Skeletal muscle cell (primary cell): ENCODE results near the gene LIN9.
A peak's percentile ranks its signal among the peaks of the same experiment; 100 is the strongest.
"Not testable (repeated sequence)": the region's sequence is repeated elsewhere in the genome, so short reads cannot be mapped to it uniquely, and the experiment has no call there.

ENCODE experiments used
- DNase-seq: peaks from one replicate; pipeline ENCODE4 v3.0.0-alpha.2; 2010; ENCODE audit warnings: low read depth
- H3K4me3 ChIP-seq: 2 replicates; pipeline ENCODE4 v1.5.1; 2011; ENCODE audit warnings: low read depth, mild to moderate bottlenecking, control low read depth, low read length, moderate library complexity

LIN9 gene, protein sequence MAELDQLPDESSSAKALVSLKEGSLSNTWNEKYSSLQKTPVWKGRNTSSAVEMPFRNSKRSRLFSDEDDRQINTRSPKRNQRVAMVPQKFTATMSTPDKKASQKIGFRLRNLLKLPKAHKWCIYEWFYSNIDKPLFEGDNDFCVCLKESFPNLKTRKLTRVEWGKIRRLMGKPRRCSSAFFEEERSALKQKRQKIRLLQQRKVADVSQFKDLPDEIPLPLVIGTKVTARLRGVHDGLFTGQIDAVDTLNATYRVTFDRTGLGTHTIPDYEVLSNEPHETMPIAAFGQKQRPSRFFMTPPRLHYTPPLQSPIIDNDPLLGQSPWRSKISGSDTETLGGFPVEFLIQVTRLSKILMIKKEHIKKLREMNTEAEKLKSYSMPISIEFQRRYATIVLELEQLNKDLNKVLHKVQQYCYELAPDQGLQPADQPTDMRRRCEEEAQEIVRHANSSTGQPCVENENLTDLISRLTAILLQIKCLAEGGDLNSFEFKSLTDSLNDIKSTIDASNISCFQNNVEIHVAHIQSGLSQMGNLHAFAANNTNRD

DNA sequence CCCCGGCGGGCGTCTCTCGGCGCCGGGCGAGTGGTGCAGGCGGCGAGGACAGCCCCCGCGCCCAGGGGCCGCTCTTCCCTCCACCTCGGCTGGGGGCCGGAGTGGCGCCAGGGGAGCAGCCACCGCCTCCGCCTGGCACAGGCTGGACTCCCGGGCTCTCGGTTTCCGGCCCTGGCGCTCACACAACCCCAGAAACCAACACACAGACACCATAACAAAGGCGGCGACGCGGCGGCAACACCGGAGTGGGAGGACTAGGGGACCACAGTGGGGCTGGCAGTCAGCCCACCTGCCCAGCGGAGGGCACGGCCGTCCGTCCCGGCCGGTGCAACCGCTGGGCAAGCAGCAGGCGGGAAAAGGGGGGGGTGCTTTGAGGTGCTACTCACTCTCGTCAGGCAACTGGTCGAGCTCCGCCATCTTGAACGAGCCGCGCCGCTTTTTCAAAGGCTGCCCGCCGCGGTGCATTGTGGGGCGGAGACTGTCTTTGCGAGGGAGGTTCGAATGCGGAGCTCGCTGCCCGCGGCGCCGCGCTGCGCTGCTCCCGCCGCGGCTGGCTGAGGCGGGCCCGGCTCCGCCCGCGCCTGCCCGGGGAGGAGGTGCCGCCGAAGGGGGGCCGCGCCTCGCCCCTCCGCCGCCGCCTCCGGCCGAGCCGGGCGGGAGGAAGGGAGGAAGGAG, at the start of gene LIN9:
LIN9 (minus strand) TSS at position 442 of the 675 bp plus-strand sequence; CDS start at position 417, 25 bp downstream.
- DNase-seq = peak; percentile 66
- peak within 1 kb of the TSS; percentile 97 for H3K4me3 ChIP-seq

DNA sequence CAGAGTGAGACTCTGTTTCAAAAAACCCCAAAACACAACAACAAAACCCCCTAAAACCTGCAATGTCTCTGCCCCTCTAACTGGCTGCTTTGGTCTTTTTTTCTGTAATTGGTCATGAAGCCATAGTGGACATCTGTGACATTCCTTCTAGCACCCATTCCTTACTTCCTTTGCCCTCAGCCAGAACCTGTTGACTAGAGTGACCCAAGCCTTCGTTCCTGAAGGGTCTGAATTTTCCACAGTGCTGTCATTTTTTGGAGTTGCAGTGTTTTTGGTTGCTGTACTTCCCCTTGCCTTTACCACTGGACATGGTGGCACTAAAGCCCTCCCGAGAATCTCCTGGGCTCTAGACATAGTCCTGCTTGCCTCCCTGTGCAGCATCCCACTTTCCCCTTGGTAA, 48.5 kb upstream of the LIN9 start:
- no peak for DNase-seq

GRCh38 chr1:226355669-226356551, 46.9 kb upstream of the LIN9 start:
- no peak overlapping the region for H3K4me3 ChIP-seq
- DNase-seq = no peak

More for the DNA sequence above, 48.5 kb upstream of the LIN9 start:
- H3K4me3 ChIP-seq = no peak overlapping the region

GRCh38 chr1:226355016-226355415, 46.1 kb upstream of the LIN9 start:
- DNase-seq = no peak
- no peak overlapping the region for H3K4me3 ChIP-seq

DNA sequence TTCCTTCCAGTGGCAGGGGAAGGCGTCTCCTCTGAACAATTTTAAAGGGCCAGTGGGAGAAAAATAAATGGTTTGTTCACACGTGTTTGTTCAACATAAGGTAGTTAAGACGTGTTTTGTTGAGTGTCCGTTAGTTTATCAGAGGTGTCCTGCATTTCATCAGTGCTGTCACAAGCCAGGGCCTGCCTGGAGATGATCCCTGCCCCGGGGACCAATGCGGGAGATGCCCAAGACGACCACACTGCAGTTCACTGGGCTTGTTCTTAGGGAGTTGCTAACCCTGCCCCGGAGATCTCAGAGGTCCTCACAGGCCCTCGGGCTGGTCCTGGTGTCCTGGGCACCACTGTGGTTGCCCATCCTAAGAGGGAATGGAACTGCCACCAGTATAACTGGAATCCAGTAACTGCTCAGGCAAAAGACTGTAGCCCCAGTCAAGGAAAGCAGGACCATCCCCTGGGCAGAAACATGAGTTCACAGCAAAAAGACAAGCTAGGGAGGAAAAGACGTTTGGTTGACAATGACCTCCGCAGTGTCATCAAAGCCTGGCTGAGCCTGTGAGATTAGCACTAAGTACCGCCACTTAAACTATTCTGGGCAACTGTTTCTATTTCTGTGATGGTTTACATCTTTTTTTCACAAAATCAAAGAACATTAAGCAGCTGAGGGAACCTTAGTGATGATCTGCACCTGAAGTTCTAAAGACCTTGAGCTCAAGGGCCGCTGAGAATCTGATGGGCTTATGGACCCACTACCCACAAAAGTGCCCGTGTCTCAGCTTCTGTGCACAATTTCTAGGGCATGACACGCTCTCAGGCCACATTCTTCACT, 44.9 kb upstream of the LIN9 start:
- H3K4me3 ChIP-seq = no peak overlapping the region
- DNase-seq = no peak

DNA sequence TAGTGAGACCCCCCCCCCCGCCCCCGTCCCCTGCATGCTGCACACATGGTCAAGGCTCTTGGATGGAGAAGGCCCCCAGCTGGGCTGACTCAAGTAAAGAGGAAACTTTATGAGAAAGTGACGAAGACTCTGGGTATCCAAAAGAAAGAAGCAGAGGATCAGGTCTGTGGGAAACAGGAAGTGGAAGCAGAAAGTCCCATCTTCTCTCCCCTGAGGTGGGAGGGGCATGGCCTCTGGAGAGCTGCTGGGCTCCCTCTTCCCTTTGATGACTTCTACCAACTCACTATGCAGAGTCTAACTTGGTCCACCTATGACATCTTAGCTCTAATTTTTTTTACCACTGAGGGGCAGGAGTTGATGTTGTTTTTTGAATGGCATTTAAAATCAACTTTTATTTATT, 42.7 kb upstream of the LIN9 start:
- DNase-seq = no peak

DNA sequence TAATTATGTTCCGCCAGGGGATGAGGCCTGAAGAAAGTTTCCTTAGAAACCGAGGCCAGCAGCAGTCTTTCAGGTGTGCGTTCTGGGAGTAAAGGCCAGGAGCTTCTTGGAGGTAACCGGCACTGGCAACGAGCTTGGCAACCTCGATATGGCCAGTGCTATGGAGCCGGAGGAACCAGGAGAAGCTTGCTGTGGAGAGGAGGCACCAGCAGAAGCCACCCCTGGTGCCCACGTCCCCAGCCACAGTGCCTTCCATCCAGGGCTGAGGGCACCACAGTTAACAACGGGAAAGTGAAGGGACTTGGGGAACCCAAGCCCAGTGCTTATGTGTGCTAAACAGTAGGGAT, 41.5 kb upstream of the LIN9 start:
- no peak overlapping the region for H3K4me3 ChIP-seq
- DNase-seq = no peak

More for the DNA sequence above, 42.7 kb upstream of the LIN9 start:
- H3K4me3 ChIP-seq = no peak overlapping the region

DNA sequence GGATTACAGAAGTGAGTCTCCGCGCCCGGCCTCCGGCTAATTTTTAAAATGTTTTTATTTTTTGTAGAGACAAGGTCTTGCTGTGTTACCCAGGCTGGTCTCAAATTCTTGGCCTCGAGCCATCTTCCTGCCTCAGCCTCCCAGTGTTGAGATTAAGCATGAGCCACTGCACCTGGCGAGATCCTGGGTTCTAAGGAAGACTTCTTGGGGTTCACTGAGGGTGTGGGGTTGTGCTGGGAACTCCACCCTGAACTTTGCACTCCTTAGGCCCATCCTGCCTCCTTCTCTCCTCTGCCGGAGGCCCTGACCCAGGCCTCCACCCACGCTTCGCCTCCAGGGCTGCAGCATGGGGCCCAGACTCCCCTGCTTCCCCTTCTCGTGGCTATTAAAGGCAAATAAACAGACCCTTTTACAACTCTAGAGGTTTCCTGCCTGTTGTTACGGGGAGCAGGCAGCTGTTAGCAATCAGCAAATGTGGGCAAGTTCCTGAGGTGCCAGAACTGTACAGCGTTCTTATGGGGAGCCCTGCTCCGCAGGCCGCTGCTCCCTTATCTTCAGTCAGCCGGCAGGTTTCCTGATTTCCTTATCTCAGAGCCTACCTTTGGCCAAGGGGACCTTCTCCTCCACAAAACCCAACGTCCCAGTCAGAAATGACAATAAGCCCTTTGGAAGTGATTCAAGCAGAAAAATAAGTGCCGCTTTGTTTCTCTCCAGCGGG, 41.0 kb upstream of the LIN9 start:
- DNase-seq = no peak
- no peak overlapping the region for H3K4me3 ChIP-seq

GRCh38 chr1:226349081-226349480, 40.1 kb upstream of the LIN9 start:
- DNase-seq = no peak
- H3K4me3 ChIP-seq = no peak overlapping the region

DNA sequence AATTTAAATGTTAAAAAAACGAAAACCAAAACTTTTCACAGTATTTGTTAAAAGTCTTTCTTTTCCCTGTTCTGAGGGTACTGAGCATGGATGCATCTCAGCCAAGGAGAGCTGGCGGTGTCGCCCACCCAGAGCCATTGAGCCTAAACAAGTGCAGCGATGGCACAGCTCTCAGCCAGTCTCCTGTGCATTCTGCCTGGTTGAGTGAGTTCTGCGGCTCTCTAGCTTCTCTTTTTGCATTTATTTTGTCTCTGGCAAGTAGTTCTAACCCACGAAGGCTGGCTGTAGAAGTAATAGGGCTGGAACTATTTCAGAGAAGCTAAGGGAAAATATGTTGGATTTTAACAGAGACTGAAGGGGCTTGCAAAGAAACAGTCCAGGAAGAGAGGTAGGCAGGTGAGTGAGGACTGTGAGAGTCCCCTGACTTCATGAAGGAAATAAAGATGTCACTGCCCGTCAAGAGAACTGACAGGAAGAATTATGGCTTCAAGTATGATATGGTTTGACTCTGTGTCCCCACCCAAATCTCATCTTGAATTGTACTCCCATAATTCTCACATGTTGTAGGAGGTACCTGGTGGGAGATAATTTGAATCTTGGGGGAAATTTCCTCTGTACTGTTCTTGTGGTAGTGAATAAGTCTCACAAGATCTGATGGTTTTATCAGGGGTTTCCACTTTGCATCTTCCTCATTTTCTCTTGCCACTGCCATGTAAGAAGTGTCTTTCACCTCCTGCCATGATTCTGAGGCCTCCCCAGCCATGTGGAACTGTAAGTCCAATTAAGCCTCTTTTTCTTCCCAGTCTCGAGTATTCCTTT, 35.7 kb upstream of the LIN9 start:
- DNase-seq = no peak
- H3K4me3 ChIP-seq = no peak overlapping the region

DNA sequence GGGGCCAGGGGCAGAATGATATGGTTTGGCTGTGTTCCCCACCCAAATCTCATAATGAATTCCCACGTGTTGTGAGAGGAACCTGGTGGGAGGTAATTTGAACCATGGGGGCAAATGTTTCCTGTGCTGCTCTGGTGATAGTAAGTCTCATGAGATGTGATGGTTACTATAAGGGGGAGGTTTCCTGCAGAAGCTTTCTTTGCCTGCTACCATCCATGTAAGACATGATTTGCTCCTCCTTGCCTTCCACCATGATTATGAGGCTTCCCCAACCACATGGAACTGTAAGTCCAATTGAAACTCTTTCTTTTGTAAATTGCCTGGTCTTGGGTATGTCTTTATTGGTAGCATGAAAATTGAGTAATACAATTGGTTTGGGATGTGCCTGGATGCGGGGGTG, 33.7 kb upstream of the LIN9 start:
- no peak for DNase-seq
- no peak overlapping the region for H3K4me3 ChIP-seq

DNA sequence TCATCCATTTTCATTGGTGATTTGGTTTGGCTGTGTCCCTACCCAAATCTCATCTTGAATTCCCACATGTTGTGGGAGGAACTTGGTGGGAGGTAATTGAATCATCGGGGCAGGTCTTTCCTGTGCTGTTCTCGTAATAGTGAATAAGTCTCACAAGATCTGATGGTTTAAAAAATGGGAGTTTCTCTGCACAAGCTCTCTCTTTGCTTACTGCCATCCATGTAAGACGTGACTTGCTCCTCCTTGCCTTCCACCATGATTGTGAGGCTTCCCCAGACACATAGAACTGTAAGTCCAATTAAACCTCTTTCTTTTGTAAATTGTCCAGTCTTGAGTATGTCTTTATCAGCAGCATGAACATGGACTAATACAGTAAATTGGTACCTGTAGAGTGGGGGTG, 31.1 kb upstream of the LIN9 start:
- not testable (repeated sequence) for H3K4me3 ChIP-seq, DNase-seq

GRCh38 chr1:226337276-226337875, 28.4 kb upstream of the LIN9 start:
- no peak for DNase-seq
- no peak overlapping the region for H3K4me3 ChIP-seq

- no peak overlapping the region for H3K4me3 ChIP-seq
- DNase-seq = no peak
Observed at GRCh38 chr1:226335661-226336060, 26.7 kb upstream of the LIN9 start.

- no peak overlapping the region for H3K4me3 ChIP-seq
- no peak for DNase-seq
Observed at GRCh38 chr1:226332947-226333346, 24.0 kb upstream of the LIN9 start.

DNA sequence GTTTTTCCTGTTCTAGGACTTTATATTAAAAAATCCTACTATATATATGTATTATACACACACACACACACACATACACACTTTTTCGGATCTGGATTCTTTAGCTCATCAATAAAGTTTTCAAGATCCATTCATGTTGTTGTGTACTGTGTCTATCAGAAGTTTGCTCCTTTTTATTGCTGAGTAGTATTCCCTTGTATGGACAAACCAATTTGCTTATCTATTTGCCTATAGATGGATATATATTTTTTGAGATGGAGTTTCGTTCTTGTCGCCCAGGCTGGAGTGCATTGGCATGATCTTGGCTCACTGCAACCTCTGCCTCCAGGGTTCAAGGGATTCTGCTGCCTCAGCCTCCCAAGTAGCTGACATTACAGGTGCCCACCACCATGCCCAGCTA, 20.3 kb upstream of the LIN9 start:
- H3K4me3 ChIP-seq = no peak overlapping the region
- no peak for DNase-seq

DNA sequence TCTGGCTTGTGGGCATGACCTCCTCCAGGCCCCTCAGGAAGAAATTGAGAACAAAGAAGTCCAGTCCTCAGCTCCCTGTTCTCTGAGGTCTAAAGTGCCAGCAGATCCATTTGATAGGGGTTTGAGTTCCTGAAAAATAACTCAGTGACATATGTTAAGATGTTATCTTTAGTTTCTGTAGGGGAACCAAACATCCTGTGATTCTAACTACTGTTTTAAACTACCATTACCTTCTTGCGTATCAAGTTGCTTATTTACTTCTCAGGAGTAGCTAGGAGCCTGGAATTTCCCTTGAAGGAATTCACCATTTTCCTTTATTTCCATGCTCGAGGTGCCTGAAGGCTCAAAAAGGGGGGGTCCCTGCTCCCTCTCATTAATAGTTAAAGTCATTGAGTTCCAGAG, 18.8 kb upstream of the LIN9 start:
- no peak overlapping the region for H3K4me3 ChIP-seq
- DNase-seq = no peak
